Measurements from ENCODE around the gene TOR1B.
A peak's percentile ranks its signal among the peaks of the same experiment; 100 is the strongest.

TOR1B gene

GRCh38 chr9:129835128-129835859 is 32.3 kb downstream of the TOR1B start, which contains the start of the genes C9orf78 and USP20 (continued):
- TF ChIP-seq, protein P1, sequence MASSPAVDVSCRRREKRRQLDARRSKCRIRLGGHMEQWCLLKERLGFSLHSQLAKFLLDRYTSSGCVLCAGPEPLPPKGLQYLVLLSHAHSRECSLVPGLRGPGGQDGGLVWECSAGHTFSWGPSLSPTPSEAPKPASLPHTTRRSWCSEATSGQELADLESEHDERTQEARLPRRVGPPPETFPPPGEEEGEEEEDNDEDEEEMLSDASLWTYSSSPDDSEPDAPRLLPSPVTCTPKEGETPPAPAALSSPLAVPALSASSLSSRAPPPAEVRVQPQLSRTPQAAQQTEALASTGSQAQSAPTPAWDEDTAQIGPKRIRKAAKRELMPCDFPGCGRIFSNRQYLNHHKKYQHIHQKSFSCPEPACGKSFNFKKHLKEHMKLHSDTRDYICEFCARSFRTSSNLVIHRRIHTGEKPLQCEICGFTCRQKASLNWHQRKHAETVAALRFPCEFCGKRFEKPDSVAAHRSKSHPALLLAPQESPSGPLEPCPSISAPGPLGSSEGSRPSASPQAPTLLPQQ (tag by site-specific recombination; IDR thresholded peaks at IDR 0.05) = peak; percentile 92
- TF ChIP-seq ZNF701 (tag by site-specific recombination; IDR thresholded peaks at IDR 0.05) (no peak), CTCF (tag by site-specific recombination; IDR thresholded peaks at IDR 0.05) (peak; percentile 35; the same call in 1 of the 2 replicates), ZIC2 (tag by site-specific recombination; IDR thresholded peaks at IDR 0.05) (peak; percentile 38; the same call in 1 of the 2 replicates), SP2 (tag by site-specific recombination; IDR thresholded peaks at IDR 0.05) (peak; percentile 95), ZNF555 (tag by site-specific recombination; conservative IDR thresholded peaks at IDR 0.05) (no peak), ZNF280C (tag by site-specific recombination; IDR thresholded peaks at IDR 0.05) (no peak), ZNF660 (tag by site-specific recombination; IDR thresholded peaks at IDR 0.05) (0 out of 2 replicates have a peak, but pooled peaks have one; percentile 40), ZNF423 (tag by site-specific recombination; IDR thresholded peaks at IDR 0.05) (peak; percentile 71; the same call in 1 of the 2 replicates), ELK4 (IDR thresholded peaks at IDR 0.05; ENCODE audit: borderline replicate concordance, low read depth, low read length) (peak; percentile 66; the same call in 1 of the 2 replicates), ZNF335 (tag by site-specific recombination; conservative IDR thresholded peaks at IDR 0.05) (no peak; the same call in 1 of the 2 replicates), GLIS1 (tag by site-specific recombination; IDR thresholded peaks at IDR 0.05) (peak; percentile 98), ZBTB17 (tag by site-specific recombination; IDR thresholded peaks at IDR 0.05) (peak; percentile 71), ZNF155 (tag by site-specific recombination; IDR thresholded peaks at IDR 0.05) (no peak), GLIS2 (tag by site-specific recombination; IDR thresholded peaks at IDR 0.05) (peak; percentile 96), PRDM10 (tag by site-specific recombination; IDR thresholded peaks at IDR 0.05) (peak; percentile 58; the same call in 1 of the 2 replicates), SP3 (tag by site-specific recombination; IDR thresholded peaks at IDR 0.05) (peak; percentile 87), PBX3 (CRISPR knock-in tag; IDR thresholded peaks at IDR 0.05) (peak; percentile 92; the same call in 1 of the 2 replicates), KLF9 (tag by site-specific recombination; IDR thresholded peaks at IDR 0.05; ENCODE audit: low read depth) (peak; percentile 65), ZEB2 (tag by site-specific recombination; IDR thresholded peaks at IDR 0.05) (peak; percentile 59; the same call in 1 of the 2 replicates)
- TF ChIP-seq, protein P2, sequence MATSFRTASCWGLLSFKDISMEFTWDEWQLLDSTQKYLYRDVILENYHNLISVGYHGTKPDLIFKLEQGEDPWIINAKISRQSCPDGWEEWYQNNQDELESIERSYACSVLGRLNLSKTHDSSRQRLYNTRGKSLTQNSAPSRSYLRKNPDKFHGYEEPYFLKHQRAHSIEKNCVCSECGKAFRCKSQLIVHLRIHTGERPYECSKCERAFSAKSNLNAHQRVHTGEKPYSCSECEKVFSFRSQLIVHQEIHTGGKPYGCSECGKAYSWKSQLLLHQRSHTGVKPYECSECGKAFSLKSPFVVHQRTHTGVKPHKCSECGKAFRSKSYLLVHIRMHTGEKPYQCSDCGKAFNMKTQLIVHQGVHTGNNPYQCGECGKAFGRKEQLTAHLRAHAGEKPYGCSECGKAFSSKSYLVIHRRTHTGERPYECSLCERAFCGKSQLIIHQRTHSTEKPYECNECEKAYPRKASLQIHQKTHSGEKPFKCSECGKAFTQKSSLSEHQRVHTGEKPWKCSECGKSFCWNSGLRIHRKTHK (tag by site-specific recombination; IDR thresholded peaks at IDR 0.05) = no peak
- TF ChIP-seq, protein P3, sequence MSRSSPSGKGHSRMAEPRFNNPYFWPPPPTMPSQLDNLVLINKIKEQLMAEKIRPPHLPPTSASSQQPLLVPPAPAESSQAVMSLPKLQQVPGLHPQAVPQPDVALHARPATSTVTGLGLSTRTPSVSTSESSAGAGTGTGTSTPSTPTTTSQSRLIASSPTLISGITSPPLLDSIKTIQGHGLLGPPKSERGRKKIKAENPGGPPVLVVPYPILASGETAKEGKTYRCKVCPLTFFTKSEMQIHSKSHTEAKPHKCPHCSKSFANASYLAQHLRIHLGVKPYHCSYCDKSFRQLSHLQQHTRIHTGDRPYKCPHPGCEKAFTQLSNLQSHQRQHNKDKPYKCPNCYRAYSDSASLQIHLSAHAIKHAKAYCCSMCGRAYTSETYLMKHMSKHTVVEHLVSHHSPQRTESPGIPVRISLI (tag by site-specific recombination; IDR thresholded peaks at IDR 0.05) = 0 out of 2 replicates have a peak, but pooled peaks have one; percentile 20
